H1 (cell line): ENCODE measurements around the gene RAB3GAP2.

Source experiments
- CTCF ChIP-seq, 3 experiments: IDR thresholded peaks; 1 replicate in 2 of 3; 2 replicates in 1 of 3; pipeline versions ENCODE4 v1.5.1 to v1.6.1; 2011; ENCODE audit warnings: low read length in 3 of 3, mild to moderate bottlenecking in 3 of 3, inconsistent platforms in 2 of 3, low read depth in 1 of 3, moderate library complexity in 1 of 3; ENCODE audit not compliant: insufficient read depth in 1 of 3; ENCODE audit errors: control extremely low read depth in 1 of 3
- EGR1 ChIP-seq: IDR thresholded peaks from 2 replicates; pipeline ENCODE4 v1.6.1; 2011; ENCODE audit warnings: low read depth, low read length, borderline replicate concordance
- EP300 ChIP-seq, 2 experiments: IDR thresholded peaks; 1 replicate in 1 of 2; 2 replicates in 1 of 2; pipeline ENCODE4 v1.6.1; 2011 to 2012; ENCODE audit warnings: low read depth in 2 of 2, low read length in 2 of 2, mild to moderate bottlenecking in 2 of 2, borderline replicate concordance in 1 of 2, inconsistent platforms in 1 of 2, moderate library complexity in 1 of 2
- EZH2 ChIP-seq: fragments of 200-600 bp; sonication (generic); IDR thresholded peaks from 2 replicates; pipeline ENCODE4 v1.7.1; 2012; ENCODE audit warnings: low read depth, mild to moderate bottlenecking, moderate library complexity, low read length, inconsistent platforms; ENCODE audit not compliant: severe bottlenecking
- HDAC2 ChIP-seq, 2 experiments: fragments of 300-600 bp in 1 of 2; sonication (generic) in 1 of 2; IDR thresholded peaks; 2 replicates each; pipeline ENCODE4 v1.6.1; 2011 to 2012; ENCODE audit warnings: low read depth in 2 of 2, low read length in 2 of 2, mild to moderate bottlenecking in 2 of 2, moderate library complexity in 2 of 2, borderline replicate concordance in 1 of 2, inconsistent platforms in 1 of 2
- POLR2AphosphoS5 ChIP-seq: IDR thresholded peaks from 2 replicates; pipeline ENCODE4 v1.6.1; 2011; ENCODE audit warnings: low read depth, low read length
- SIRT6 ChIP-seq: IDR thresholded peaks from one replicate; pipeline ENCODE4 v1.7.1; 2012; ENCODE audit warnings: low read length, inconsistent platforms
- TEAD4 ChIP-seq: IDR thresholded peaks from 2 replicates; pipeline ENCODE4 v1.6.1; 2012; ENCODE audit warnings: low read depth, low read length, inconsistent platforms, mixed read lengths
- USF2 ChIP-seq: IDR thresholded peaks from 2 replicates; pipeline ENCODE4 v1.6.1; 2011; ENCODE audit warnings: low read length, improper control_type of control experiment
- ZNF274 ChIP-seq: IDR thresholded peaks from 2 replicates; pipeline ENCODE4 v1.7.0; 2012; ENCODE audit warnings: low read length, borderline replicate concordance; ENCODE audit errors: extremely low read depth
- TF ChIP-seq, protein P1 (sequence below): fragments of 300-600 bp; sonication (generic); IDR thresholded peaks from 2 replicates; pipeline ENCODE4 v1.7.1; 2012; ENCODE audit warnings: low read length, moderate library complexity, mild to moderate bottlenecking, inconsistent platforms; ENCODE audit not compliant: insufficient replicate concordance

DNA sequence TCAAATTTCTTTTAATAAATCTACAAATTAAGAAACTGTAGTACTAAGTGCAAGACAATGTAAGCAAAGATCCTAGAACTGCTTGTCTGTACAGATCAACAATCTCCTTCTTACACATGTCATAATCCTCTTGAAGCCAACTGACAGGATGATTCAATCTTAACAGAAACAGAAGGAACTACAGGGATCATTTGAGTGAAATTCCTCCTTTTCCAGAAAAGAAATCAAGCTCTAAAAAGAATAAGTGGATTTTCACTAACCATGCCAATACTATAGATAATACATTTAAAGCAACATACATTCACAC lies 53.2 kb downstream of the RAB3GAP2 start:
- no peak for TF ChIP-seq CTCF (IDR thresholded peaks at IDR 0.05; ENCODE audit: control extremely low read depth in 1 of 3, insufficient read depth in 1 of 3, low read depth in 1 of 3, low read length in 3 of 3)
- no peak for TF ChIP-seq EZH2
- no peak for TF ChIP-seq ZNF274
- TF ChIP-seq, protein P1, sequence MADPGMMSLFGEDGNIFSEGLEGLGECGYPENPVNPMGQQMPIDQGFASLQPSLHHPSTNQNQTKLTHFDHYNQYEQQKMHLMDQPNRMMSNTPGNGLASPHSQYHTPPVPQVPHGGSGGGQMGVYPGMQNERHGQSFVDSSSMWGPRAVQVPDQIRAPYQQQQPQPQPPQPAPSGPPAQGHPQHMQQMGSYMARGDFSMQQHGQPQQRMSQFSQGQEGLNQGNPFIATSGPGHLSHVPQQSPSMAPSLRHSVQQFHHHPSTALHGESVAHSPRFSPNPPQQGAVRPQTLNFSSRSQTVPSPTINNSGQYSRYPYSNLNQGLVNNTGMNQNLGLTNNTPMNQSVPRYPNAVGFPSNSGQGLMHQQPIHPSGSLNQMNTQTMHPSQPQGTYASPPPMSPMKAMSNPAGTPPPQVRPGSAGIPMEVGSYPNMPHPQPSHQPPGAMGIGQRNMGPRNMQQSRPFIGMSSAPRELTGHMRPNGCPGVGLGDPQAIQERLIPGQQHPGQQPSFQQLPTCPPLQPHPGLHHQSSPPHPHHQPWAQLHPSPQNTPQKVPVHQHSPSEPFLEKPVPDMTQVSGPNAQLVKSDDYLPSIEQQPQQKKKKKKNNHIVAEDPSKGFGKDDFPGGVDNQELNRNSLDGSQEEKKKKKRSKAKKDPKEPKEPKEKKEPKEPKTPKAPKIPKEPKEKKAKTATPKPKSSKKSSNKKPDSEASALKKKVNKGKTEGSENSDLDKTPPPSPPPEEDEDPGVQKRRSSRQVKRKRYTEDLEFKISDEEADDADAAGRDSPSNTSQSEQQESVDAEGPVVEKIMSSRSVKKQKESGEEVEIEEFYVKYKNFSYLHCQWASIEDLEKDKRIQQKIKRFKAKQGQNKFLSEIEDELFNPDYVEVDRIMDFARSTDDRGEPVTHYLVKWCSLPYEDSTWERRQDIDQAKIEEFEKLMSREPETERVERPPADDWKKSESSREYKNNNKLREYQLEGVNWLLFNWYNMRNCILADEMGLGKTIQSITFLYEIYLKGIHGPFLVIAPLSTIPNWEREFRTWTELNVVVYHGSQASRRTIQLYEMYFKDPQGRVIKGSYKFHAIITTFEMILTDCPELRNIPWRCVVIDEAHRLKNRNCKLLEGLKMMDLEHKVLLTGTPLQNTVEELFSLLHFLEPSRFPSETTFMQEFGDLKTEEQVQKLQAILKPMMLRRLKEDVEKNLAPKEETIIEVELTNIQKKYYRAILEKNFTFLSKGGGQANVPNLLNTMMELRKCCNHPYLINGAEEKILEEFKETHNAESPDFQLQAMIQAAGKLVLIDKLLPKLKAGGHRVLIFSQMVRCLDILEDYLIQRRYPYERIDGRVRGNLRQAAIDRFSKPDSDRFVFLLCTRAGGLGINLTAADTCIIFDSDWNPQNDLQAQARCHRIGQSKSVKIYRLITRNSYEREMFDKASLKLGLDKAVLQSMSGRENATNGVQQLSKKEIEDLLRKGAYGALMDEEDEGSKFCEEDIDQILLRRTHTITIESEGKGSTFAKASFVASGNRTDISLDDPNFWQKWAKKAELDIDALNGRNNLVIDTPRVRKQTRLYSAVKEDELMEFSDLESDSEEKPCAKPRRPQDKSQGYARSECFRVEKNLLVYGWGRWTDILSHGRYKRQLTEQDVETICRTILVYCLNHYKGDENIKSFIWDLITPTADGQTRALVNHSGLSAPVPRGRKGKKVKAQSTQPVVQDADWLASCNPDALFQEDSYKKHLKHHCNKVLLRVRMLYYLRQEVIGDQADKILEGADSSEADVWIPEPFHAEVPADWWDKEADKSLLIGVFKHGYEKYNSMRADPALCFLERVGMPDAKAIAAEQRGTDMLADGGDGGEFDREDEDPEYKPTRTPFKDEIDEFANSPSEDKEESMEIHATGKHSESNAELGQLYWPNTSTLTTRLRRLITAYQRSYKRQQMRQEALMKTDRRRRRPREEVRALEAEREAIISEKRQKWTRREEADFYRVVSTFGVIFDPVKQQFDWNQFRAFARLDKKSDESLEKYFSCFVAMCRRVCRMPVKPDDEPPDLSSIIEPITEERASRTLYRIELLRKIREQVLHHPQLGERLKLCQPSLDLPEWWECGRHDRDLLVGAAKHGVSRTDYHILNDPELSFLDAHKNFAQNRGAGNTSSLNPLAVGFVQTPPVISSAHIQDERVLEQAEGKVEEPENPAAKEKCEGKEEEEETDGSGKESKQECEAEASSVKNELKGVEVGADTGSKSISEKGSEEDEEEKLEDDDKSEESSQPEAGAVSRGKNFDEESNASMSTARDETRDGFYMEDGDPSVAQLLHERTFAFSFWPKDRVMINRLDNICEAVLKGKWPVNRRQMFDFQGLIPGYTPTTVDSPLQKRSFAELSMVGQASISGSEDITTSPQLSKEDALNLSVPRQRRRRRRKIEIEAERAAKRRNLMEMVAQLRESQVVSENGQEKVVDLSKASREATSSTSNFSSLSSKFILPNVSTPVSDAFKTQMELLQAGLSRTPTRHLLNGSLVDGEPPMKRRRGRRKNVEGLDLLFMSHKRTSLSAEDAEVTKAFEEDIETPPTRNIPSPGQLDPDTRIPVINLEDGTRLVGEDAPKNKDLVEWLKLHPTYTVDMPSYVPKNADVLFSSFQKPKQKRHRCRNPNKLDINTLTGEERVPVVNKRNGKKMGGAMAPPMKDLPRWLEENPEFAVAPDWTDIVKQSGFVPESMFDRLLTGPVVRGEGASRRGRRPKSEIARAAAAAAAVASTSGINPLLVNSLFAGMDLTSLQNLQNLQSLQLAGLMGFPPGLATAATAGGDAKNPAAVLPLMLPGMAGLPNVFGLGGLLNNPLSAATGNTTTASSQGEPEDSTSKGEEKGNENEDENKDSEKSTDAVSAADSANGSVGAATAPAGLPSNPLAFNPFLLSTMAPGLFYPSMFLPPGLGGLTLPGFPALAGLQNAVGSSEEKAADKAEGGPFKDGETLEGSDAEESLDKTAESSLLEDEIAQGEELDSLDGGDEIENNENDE, result no peak
- no peak for TF ChIP-seq HDAC2 (IDR thresholded peaks at IDR 0.05; ENCODE audit: borderline replicate concordance in 1 of 2, low read depth in 2 of 2, low read length in 2 of 2)
- no peak for TF ChIP-seq SIRT6
- no peak for TF ChIP-seq TEAD4
- no peak for TF ChIP-seq EGR1
- TF ChIP-seq POLR2AphosphoS5, result no peak
- TF ChIP-seq EP300 (IDR thresholded peaks at IDR 0.05; ENCODE audit: borderline replicate concordance in 1 of 2, low read depth in 2 of 2, low read length in 2 of 2), result no peak
- no peak for TF ChIP-seq USF2
